Stimulated activated CD8-positive, alpha-beta memory T cell treated with anti-CD3 and anti-CD28 coated beads, Interleukin-15, amount 100 ng/mL, for 48 hours (primary cell): Measurements from ENCODE around the gene RASGRF2.
"Not testable (repeated sequence)": the region's sequence is repeated elsewhere in the genome, so short reads cannot be mapped to it uniquely, and the experiment has no call there.

Source experiments
- DNase-seq, 2 donors: peaks; one replicate each; pipeline ENCODE4 v3.0.0-alpha.2; 2020; ENCODE audit warnings: low read depth in 2 of 2

Gene RASGRF2

DNA sequence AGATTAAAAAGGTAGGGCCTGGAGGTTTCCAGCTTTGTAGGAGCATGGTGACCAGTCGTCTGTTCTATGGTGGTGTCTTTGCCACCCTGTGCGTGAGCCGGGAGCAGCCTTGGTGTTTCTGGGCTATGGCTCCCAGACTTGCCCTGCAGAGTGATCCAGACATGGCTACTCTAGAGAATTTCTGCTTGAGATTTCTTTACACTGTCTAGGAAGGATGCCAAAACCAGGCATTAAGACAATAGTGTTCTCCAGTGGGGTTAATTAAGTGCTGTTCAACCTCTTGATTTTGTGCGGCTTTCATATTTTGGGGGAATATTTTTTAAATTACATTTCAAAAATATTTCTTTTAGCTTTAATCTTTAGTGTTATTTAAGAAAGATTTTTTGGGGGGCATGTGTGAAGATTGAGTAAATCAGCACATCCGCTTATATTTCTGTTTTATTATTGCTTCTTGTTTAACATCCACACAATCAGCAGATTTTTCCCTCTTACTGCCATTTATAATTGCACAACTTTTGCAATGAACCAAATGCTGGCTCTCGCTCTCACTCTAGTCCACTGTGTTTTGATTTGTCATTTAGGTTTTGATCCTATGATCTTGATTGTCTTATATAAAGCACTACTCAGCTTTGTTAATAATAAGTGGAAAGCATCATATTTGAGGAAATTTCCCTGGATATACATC lies 110.5 kb downstream of the RASGRF2 start:
- no peak for DNase-seq

DNA sequence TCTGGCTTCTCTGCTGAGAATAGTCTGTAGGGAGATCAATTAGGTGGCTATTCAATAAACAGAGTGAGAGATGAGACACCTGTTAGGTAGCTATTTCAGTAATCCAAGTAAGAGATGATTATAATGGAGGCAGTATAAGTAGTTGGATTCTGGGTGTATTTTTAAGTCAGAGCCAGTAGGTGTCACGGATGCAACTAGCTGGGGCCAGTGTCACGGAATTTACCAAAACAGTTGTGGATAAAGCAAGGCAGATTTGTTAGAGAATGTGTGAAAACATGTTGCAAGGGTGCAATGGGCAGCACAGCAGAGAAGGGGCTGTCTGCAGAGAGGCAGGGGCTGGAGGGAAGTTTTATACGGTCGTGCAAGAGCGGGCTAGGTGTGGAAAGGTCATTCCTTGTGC lies 114.9 kb downstream of the RASGRF2 start:
- no peak for DNase-seq

DNA sequence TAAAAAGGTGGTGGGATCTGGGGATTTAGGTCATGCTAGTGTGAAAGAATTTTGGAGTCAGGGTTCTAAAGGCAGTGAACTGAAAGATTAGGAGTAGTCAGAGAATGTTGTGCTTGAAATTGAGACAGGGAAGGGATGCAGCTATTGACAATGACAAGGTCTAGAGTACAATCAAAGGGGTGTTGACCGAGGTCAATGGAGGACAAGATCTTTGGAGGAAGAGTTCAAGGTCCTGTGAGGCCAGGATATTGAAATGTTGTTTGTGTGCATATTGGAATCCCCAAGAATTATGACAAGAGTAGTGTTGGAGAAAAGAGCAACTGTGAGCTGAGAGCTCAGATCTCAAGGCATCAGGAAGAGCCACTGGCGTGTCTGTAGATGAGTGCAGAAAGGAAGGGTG lies 116.9 kb downstream of the RASGRF2 start:
- DNase-seq: no peak

DNA sequence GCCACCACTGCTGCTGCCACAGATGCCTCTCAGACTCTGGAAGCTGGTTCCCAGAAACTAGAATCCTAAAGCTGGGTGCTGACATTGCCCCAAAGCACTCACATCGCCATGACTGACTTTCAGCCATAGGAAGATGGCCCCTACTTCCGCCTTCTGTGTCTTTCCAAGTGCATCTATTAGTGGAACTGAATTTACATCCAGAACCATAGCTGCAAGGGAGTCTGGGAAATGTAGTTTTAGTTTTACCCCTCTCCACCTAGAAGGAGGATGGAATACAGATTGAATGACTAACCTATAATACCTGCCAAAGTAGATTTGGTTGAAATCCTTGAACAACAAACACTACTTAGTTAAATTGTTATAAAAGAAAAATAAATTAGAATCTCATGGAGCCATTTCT lies 118.8 kb downstream of the RASGRF2 start:
- DNase-seq: no peak

DNA sequence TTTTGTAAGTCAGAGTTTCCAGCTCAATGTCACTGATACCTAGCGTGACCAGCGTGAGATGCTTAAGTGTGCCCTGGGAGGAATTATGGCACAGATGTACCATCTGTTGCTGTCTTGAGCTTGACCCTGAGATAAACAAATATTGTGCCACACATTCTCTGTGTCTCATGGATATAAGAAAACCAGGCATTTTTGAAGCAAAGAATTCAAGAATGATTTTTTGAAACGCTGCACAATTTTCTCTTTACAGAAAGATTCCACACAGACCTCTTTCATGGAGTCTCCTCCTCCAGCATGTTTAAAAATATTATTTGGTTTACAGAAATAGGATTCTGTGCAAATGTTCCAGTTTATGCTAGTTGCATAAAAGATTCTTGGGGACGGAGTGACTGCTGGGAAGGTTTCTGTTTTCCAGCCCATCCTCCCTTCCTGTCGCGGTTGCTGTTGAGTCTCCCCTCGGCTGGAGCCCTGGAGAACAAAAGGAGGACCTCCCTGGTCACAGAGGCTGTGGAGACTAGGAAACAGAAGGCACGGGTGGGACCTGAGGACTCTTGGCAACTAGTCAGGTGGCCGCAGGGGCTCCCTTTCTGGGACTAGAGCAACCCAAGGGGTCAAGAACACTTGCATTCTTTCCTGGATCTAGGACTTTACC lies 120.8 kb downstream of the RASGRF2 start:
- DNase-seq: no peak

DNA sequence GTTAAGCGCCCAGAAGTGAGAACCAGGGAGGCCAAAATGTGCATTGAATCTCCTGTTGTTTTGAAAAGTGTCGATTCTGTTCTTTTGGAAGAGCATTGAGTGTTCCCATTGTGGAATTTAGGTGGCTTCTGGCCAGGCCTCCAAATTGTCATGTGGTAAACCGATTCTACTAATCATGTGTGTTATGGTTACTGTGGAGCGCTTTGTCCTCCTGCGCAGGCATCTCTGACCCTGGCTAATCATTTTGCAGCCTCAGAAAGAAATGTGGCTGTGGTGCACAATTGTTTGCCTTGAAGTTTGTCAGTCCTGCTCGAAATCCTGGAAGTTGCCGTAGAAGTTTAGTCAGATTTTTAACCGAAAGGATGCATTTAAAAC lies 121.3 kb downstream of the RASGRF2 start:
- no peak for DNase-seq

DNA sequence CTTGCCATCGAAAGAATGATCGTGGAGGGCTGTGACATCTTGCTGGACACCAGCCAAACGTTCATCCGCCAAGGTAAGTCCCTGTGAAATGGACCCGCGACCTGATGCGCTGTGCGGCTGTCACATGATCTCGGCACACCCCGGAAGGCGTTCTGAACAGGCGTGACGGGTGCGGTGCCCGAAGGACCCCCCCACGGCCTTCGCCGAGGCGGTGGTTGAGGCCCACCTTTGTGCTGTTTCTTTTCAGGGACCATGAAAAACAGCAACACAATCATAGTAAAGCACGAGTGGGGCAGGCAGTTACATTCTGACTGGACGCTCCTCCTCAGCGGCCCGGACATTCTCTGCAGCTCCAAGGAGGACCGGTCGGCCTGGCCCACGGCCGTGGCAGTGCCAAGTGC lies 126.7 kb downstream of the RASGRF2 start:
- DNase-seq: no peak

DNA sequence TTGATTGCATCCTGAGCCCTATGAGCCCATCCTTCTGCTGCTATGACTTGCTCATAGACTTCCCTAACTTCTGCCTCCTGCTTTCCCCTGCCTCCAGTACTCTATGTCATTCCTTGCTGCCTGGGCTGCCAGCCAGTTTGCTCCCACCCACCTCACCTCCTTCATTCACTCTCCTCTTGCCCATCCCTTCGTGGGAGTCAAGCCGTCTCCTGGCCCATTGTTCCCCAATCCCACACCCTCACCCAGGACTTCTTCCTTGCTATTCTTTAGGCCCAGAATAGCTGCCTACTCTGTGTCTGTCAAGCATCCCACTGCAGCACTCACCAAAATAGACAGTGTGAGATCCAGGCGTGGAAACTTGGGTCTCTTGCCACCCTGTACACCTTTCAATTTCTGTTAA lies 131.0 kb downstream of the RASGRF2 start:
- DNase-seq: no peak

DNA sequence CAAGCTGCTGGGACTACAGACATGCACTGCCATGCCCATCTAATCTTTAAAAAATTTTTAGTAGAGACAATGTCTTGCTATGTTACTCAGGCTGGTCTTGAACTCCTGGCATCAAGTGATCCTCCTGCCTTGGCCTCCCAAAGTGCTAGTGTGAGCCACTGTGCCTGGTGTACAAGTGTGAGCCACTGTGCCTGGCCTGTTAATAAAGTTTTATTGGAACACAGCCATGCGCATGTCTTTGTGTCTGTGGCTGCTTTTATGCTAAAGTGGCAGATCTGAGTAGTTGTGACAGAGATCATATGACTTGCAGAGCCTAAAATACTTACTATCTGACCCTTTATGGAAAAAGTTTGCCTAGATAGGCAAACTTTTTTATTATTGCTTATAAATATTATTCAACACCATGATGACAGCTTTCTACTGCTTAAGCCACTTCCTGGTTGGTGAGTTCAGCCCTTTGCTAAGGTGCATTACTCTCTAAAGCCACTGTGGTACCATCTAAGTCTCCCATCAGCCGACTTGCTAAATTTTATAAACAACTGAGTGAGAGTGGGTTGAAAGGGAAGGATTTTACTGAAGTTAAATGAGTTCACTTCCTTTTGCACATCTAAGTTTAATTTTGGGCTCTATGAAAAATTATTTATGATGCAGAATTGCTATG lies 133.5 kb downstream of the RASGRF2 start:
- DNase-seq: no peak

DNA sequence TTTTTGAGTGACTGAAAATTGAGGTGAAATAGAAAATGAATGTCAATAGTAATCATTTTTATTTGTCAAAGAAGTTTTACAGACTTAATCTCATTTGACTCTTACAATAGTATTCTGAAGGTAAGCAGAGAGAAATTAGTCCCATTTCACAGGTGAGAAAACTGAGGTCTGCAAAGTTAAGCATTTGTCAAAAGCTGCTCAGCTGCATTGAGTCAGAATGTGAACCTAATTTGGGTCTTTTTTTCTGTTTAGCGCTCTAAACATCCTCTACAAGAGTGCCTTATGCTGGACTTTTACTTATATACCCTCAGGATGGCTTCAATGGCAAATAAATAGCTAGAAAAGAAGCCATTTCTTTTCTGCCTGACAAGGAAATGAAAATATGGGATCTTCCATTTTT lies 135.7 kb downstream of the RASGRF2 start:
- no peak for DNase-seq

DNA sequence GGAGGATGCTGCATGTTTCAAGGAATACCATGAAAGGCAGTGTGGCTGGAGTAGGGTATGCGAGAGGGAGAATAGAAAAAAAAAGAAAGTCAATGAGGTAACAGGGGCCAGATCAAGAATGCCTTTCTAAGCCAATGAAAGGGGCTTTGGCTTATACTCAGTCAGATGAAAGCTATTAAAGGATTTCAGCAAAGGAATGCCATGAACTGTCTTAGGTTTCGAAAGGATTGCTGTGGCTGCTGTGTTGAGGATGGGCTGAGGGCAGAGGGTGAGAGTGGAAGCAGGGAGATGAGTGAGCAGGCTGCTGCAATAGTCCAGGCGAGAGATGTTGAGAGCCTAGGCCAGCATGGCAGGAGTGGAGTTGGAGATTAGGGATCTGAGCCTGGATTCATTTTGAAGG lies 137.6 kb downstream of the RASGRF2 start:
- no peak for DNase-seq

DNA sequence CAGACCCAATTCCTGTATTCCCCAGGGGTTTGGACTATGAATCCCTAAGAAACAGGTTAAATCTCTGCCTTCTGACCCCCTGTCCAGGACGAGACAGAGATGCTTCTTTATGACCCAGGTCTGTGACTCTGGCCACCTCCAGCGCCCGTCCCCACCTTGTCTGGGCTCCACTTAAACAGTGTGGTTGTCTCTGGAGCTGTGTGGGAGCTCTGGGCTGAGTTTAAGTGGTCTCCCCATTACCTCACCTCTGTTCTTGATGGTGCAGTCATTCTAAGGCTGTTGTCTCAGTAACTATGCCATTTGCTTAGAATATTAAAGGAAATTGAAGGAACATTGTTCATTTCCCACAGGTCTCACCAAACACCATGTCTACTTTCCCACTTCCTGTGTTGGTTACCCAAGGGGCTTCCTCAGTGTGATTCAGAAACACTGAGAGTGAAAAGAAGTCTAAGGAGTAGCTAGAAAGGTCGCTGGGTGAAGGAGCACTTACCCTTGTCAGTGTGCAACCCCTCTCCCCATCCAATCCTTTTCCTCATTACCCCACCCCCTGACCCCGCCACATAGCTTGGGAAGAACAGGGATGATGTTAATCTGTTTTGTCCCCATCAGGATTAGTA lies 145.2 kb downstream of the RASGRF2 start:
- no peak for DNase-seq

DNA sequence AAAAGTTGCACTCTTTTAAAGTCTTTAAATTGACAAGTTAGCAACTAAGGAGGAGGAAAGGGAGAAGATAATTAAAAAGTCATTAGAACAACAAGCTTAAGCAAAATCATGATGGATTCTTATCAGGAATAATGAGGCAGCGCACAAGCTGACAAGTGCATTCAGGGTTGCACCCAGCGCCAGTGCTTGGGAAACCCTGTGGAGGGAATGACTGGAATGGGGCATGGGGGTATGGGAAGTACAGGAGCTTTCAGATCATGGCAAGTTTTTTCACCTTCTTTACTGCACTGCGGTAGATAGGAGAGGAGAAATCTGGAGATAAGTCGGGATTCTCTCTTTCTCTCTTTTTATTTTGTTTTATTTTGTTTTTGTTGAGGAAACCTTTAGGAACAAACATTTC lies 155.1 kb downstream of the RASGRF2 start:
- DNase-seq: no peak

DNA sequence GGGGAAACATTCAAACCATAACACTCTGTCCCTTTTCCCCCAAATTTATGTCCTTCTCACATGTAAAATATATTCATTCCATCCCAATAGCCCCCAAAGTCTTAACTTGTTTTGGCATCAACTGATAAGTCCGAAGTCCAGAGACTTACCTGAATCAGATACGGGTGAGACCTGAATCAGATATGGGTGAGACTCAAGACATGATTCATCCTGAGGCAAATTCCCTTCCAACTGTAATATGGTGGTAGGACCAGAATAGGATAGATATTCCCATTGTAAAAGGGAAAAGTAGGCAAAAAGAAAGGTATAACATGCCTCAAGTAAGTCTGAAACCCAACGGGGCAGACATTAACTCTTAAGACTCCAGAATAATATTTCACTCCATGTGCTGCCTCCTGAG lies 157.4 kb downstream of the RASGRF2 start:
- no peak for DNase-seq

DNA sequence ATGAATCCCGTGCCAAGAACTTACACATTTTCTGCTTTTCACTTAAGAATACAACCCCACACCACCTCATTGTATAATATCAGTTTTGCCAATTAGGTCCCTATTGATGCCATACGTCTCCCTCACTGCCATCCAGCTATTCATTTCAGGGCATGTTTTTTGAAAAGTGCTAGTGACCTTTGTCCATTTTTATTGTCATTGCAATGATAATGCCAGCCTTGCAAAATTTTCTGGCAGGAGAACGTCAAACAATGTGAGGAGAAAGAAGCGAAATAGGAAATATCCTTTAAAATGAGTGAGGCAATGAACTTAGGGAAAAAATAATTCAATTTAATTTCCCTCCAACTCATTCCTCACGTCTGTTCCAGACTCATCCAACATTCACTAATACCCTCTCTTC lies 161.1 kb downstream of the RASGRF2 start:
- DNase-seq: no peak

DNA sequence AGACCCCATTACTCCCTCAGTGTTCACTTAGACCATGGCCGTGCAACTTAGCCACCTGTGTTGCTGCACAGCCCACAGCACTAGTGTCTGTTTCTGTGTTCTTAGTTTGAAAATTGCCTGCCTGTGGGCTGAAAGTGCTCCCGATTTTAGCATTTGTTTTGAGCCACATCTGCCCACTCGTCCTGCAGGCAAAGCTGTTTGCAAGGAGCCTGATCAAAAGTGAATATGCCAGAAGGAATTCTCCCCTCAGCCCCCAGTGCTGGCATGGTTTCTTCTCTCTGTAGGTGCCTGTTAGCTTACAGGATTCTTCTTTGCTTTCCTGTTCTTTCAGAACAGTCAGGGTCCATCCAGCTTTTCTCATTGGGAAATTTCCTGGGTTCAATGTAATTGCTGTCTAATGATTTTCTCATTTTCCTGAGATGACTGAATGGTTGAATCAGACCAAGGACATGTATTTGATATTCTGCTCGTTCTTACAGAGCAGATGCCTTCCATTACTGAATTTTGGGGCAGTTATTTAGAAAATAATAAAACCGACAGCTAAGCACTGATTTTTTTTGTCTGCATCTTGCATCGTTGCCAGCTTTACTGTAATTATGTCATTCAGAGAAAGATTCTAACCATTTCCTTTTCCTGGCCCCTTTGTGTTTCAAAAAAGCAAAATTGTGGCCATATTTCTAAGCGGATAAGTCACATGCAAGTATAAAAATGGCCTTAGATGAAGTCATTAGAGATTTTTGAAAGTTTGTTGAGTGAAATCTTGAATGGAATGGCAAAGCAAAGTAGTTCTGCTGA lies 161.9 kb downstream of the RASGRF2 start:
- DNase-seq: no peak

DNA sequence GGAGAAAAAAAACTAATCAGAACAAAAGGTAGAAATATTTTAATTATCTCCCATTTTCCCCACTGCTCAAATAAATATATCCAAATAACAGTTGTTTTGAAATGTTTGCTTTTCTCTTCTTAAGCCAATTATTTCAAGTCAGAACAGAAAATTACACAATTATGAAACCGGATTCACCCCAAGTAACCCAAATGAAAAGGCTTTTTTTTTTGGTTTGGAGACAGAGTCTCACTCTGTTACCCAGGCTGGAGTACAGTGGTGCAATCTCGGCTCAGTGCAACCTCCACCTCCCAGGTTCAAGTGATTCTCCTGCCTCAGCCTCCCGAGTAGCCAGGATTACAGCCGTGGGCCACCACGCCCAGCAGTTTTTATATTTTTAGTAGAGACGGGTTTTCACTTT lies 164.5 kb downstream of the RASGRF2 start:
- not testable (repeated sequence) for DNase-seq

DNA sequence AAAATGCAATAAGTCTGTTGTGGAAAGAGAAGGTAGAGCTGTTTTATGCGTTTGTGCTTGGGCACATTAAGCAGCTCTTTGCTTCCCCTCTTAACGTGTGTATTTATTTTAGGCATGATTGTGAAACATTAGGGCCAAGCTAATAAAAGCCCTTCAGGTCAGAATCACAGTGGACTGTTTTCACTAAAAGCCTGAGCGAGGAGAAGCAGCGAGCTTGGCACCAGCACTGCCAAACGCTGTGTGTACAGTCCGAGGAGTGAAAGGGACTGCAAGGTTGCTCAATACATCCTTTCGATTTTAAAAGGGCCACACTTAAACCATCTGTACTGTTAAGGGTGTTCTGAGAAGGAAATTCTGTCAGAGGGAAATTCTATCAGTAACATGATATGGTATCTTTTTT lies 165.8 kb downstream of the RASGRF2 start:
- no peak for DNase-seq

DNA sequence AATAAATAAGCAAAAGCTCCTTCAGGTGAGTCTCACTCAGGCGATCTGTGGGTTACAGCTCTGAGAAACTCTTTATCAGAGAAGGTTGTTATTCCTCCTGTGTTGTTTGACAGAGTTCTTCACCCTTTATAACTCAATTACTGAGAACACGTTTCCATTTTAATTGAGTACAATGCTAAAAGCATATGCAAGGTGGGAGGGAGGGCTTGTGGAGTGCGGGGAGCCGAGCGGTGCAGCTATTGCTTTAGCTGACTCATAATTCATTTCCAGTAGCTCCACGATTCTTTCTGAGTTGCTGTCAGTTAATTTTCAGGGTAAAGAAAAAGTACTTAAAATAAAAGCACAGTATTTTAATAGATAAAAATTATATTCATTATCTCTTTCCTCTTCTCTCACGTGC lies 168.3 kb downstream of the RASGRF2 start:
- DNase-seq: no peak

DNA sequence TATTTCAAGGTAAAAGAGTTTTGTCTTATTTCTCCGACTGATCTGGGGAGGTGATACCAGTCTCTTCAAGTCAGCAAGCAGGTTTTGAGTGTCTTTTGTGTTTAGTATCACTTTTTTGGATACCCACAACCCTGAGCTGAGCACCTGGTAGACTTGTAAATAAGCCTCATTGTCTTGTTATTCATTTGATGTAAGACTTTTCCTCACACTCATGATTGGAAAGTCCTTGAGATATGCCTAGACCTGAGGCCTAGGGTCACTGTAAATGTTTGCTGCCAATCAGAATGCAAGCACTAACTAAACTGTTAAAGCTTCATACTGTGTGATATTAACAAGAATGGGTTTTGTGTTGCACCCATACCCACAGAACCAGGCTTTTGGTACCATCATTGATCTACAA lies 172.2 kb downstream of the RASGRF2 start:
- DNase-seq: no peak

DNA sequence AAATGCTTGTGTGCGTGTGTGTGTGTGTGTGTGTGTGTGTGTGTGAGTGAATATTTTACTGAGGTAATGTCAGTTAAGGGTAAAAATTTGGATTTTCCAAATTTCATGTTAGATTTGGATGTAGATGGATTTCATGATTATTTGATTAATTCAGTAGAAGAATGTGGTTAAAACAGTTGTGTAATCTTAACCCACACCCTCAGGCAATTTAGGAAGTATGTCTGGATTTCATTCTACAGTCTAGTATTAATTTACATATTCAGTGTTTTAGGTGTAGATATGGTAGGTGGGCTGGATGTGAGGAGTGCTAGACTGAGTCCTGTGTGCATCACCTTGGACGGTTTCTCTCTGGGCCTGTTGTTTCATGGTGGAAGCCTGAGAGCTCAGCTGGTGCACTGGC lies 173.9 kb downstream of the RASGRF2 start:
- no peak for DNase-seq

DNA sequence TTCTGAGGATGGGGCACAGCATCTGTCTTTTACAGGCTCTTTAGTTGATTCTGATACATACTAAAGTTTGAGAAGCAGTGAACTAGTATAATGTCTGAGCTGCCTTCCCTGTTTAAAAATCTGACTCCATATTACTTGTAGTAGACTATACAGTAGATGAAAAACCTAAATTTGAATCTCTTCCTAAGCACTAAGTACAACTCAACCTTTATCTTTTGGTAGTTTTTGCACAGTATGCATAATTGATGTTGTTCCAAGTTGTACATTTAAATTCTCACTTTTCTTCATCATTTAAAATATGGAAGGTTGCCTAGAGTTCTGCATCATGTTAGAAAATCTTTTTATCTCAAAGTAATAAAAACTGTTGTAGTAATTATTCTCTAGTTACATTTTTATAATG lies 174.4 kb downstream of the RASGRF2 start:
- no peak for DNase-seq
